H1 (cell line): ENCODE data around the gene SLC30A7. TPM values are rescaled to one million over a fixed set of nuclear protein-coding genes. Genes with fewer than 3 reads are reported as not detected.

Experiments used
- CTCF ChIA-PET: fragments of 300-600 bp; sonication (Branson Sonifier 250); formaldehyde crosslinking; loops from one replicate; lab custom pipeline; 2021; ENCODE audit not compliant: partially characterized antibody; lab: Charles Lee
- POLR2A ChIA-PET: fragments of 300-600 bp; sonication (Branson Sonifier 250); formaldehyde crosslinking; loops from one replicate; lab custom pipeline; 2021; ENCODE audit warnings: inconsistent platforms; ENCODE audit not compliant: partially characterized antibody; lab: Charles Lee
- DNase-seq, 2 experiments: peaks; one replicate each; pipeline versions ENCODE4 v3.0.0 to v3.0.0-alpha.2; 2010 to 2022; ENCODE audit warnings: low spot score in 2 of 2, low read depth in 1 of 2, mixed read lengths in 1 of 2
- FAIRE-seq: peaks from 2 replicates; lab custom pipeline; 2011; peaks lifted over from hg19 to GRCh38; lab: Jason Lieb, UNC
- H2AFZ ChIP-seq: 2 replicates; pipeline ENCODE4 v1.8.1; 2012; ENCODE audit warnings: low read length, inconsistent platforms
- H2AK5ac ChIP-seq: 2 replicates; pipeline ENCODE4 v1.6.1; 2013; ENCODE audit warnings: low read depth, low read length
- H2BK120ac ChIP-seq: replicated peaks from 2 replicates; pipeline ENCODE3; 2013; ENCODE audit warnings: low read depth, low read length, inconsistent platforms
- H2BK12ac ChIP-seq: 2 replicates; pipeline ENCODE4 v1.6.1; 2013; ENCODE audit warnings: low read depth, low read length
- H2BK15ac ChIP-seq: 2 replicates; pipeline ENCODE4 v1.6.1; 2013; ENCODE audit warnings: low read length
- H2BK20ac ChIP-seq: 2 replicates; pipeline ENCODE4 v1.6.1; 2013; ENCODE audit warnings: low read length
- H2BK5ac ChIP-seq: 2 replicates; pipeline ENCODE4 v1.6.1; 2013; ENCODE audit warnings: low read depth, low read length
- H3K14ac ChIP-seq: 2 replicates; pipeline ENCODE4 v1.6.1; 2013; ENCODE audit warnings: inconsistent platforms; ENCODE audit not compliant: insufficient read length
- H3K18ac ChIP-seq: 2 replicates; pipeline ENCODE4 v1.6.1; 2013; ENCODE audit warnings: low read length; ENCODE audit errors: extremely low read depth
- H3K23ac ChIP-seq: 2 replicates; pipeline ENCODE4 v1.6.1; 2013; ENCODE audit warnings: inconsistent platforms; ENCODE audit not compliant: insufficient read length
- H3K23me2 ChIP-seq: 2 replicates; pipeline ENCODE4 v1.6.1; 2013; ENCODE audit warnings: low read depth, low read length
- H3K27ac ChIP-seq: 2 replicates; pipeline ENCODE4 v1.6.1; 2011; ENCODE audit warnings: low read depth, low read length, inconsistent platforms
- H3K27me3 ChIP-seq, 4 experiments: replicated peaks in 1 of 4; 1 replicate in 1 of 4; 2 replicates in 3 of 4; pipeline versions ENCODE4 v1.6.1 to v1.8.1; 2011 to 2013; ENCODE audit warnings: low read length in 3 of 4, mild to moderate bottlenecking in 3 of 4, inconsistent platforms in 2 of 4, mixed read lengths in 2 of 4, moderate library complexity in 1 of 4; ENCODE audit not compliant: control insufficient read depth in 3 of 4, insufficient read depth in 3 of 4; ENCODE audit errors: extremely low read depth in 1 of 4
- H3K36me3 ChIP-seq, 4 experiments: 2 replicates each; pipeline versions ENCODE4 v1.6.1 to v1.8.1; 2011 to 2013; ENCODE audit warnings: mild to moderate bottlenecking in 4 of 4, low read length in 3 of 4, moderate library complexity in 2 of 4, control low read depth in 1 of 4, inconsistent platforms in 1 of 4; ENCODE audit not compliant: insufficient read depth in 4 of 4, control insufficient read depth in 2 of 4
- H3K4ac ChIP-seq: replicated peaks from 2 replicates; pipeline ENCODE3; 2013; ENCODE audit warnings: low read length, low read depth, mixed read lengths, inconsistent platforms; ENCODE audit not compliant: insufficient read length
- H3K4me1 ChIP-seq, 4 experiments: replicated peaks in 1 of 4; 1 replicate in 1 of 4; 2 replicates in 3 of 4; pipeline versions ENCODE4 v1.6.1 to v1.8.1; 2011 to 2013; ENCODE audit warnings: low read length in 3 of 4, inconsistent platforms in 2 of 4, mixed read lengths in 1 of 4; ENCODE audit not compliant: insufficient read depth in 4 of 4, control insufficient read depth in 3 of 4
- H3K4me2 ChIP-seq, 2 experiments: 2 replicates each; pipeline versions ENCODE4 v1.6.1 to v1.8.1; 2011 to 2013; ENCODE audit warnings: low read depth in 2 of 2, low read length in 2 of 2, control low read depth in 1 of 2, inconsistent platforms in 1 of 2, mild to moderate bottlenecking in 1 of 2; ENCODE audit not compliant: insufficient read depth in 1 of 2
- H3K4me3 ChIP-seq, 4 experiments: fragments of 200-600, 300-600 bp in 1 of 4; sonication (generic), shearing (Covaris generic), sonication (Bioruptor Twin) in 1 of 4; 2 replicates each; pipeline versions ENCODE4 v1.5.1 to v1.8.1; 2011 to 2016; ENCODE audit warnings: low read length in 4 of 4, low read depth in 3 of 4, control low read depth in 2 of 4, inconsistent platforms in 2 of 4, mild to moderate bottlenecking in 2 of 4, mixed read lengths in 1 of 4, moderate library complexity in 1 of 4; ENCODE audit not compliant: insufficient read depth in 2 of 4; ENCODE audit errors: extremely low read depth in 1 of 4
- H3K56ac ChIP-seq: replicated peaks from 2 replicates; pipeline ENCODE3; 2013; ENCODE audit warnings: low read depth, mild to moderate bottlenecking, mixed read lengths, low read length, inconsistent platforms; ENCODE audit not compliant: insufficient read length
- H3K79me1 ChIP-seq: 2 replicates; pipeline ENCODE4 v1.6.1; 2013; ENCODE audit warnings: low read depth, low read length, control low read depth
- H3K79me2 ChIP-seq, 2 experiments: 2 replicates each; pipeline versions ENCODE4 v1.6.1 to v1.8.1; 2012 to 2013; ENCODE audit warnings: low read length in 2 of 2, mild to moderate bottlenecking in 2 of 2, inconsistent platforms in 1 of 2; ENCODE audit not compliant: insufficient read depth in 2 of 2, control insufficient read depth in 1 of 2
- H3K9ac ChIP-seq, 4 experiments: replicated peaks in 1 of 4; 1 replicate in 1 of 4; 2 replicates in 3 of 4; pipeline versions ENCODE4 v1.6.1 to v1.8.1; 2011 to 2013; ENCODE audit warnings: low read depth in 3 of 4, low read length in 3 of 4, control low read depth in 2 of 4, mild to moderate bottlenecking in 2 of 4, moderate library complexity in 2 of 4, inconsistent platforms in 1 of 4; ENCODE audit errors: extremely low read depth in 1 of 4
- H3K9me3 ChIP-seq, 2 experiments: 2 replicates each; pipeline versions ENCODE4 v1.6.1 to v1.8.1; 2012 to 2013; ENCODE audit warnings: mild to moderate bottlenecking in 2 of 2, moderate library complexity in 2 of 2, control low read depth in 1 of 2, inconsistent platforms in 1 of 2, low read depth in 1 of 2, low read length in 1 of 2, mixed read lengths in 1 of 2; ENCODE audit not compliant: insufficient read depth in 2 of 2
- H4K20me1 ChIP-seq, 2 experiments: replicated peaks in 1 of 2; 2 replicates each; pipeline versions ENCODE3 to v1.8.1; 2011 to 2013; ENCODE audit warnings: inconsistent platforms in 2 of 2, low read length in 2 of 2, mild to moderate bottlenecking in 1 of 2; ENCODE audit not compliant: insufficient read depth in 2 of 2, control insufficient read depth in 1 of 2
- H4K5ac ChIP-seq: 2 replicates; pipeline ENCODE4 v1.6.1; 2013; ENCODE audit warnings: low read length, low read depth, mixed read lengths, inconsistent platforms; ENCODE audit not compliant: insufficient read length
- H4K8ac ChIP-seq: 2 replicates; pipeline ENCODE4 v1.8.0; 2013; ENCODE audit warnings: mild to moderate bottlenecking, moderate library complexity, low read length, inconsistent platforms; ENCODE audit not compliant: insufficient read depth; ENCODE audit errors: extremely low read depth
- H4K91ac ChIP-seq: replicated peaks from 2 replicates; pipeline ENCODE3; 2013; ENCODE audit warnings: low read length, mixed read lengths, inconsistent platforms; ENCODE audit not compliant: insufficient read length
- ASH2L ChIP-seq: fragments of 200-600, 300-600 bp; sonication (generic); IDR thresholded peaks from one replicate; pipeline ENCODE4 v1.7.1; 2017; ENCODE audit warnings: low read length
- CBX5 ChIP-seq: fragments of 300-800, 300-1000 bp; sonication (generic); IDR thresholded peaks from 2 replicates; pipeline ENCODE4 v1.7.1; 2016; ENCODE audit warnings: antibody characterized with exemption, low read length, low read depth
- CBX8 ChIP-seq: fragments of 300-800, 300-1000 bp; sonication (generic); IDR thresholded peaks from 2 replicates; pipeline ENCODE4 v1.7.1; 2016; ENCODE audit warnings: low read depth, low read length, borderline replicate concordance
- EGR1 ChIP-seq: IDR thresholded peaks from 2 replicates; pipeline ENCODE4 v1.6.1; 2011; ENCODE audit warnings: low read depth, low read length, borderline replicate concordance
- HDAC2 ChIP-seq, 2 experiments: fragments of 300-600 bp in 1 of 2; sonication (generic) in 1 of 2; IDR thresholded peaks; 2 replicates each; pipeline ENCODE4 v1.6.1; 2011 to 2012; ENCODE audit warnings: low read depth in 2 of 2, low read length in 2 of 2, mild to moderate bottlenecking in 2 of 2, moderate library complexity in 2 of 2, borderline replicate concordance in 1 of 2, inconsistent platforms in 1 of 2
- HDAC6 ChIP-seq: IDR thresholded peaks from one replicate; pipeline ENCODE4 v1.7.1; 2012; ENCODE audit warnings: low read depth, mild to moderate bottlenecking, inconsistent platforms, low read length, moderate library complexity
- KDM5A ChIP-seq: fragments of 200-600 bp; IDR thresholded peaks from 2 replicates; pipeline ENCODE4 v1.7.1; 2012; ENCODE audit warnings: mild to moderate bottlenecking, low read length, inconsistent platforms, mixed read lengths
- POLR2AphosphoS5 ChIP-seq: IDR thresholded peaks from 2 replicates; pipeline ENCODE4 v1.6.1; 2011; ENCODE audit warnings: low read depth, low read length
- RAD21 ChIP-seq, 2 experiments: IDR thresholded peaks in 1 of 2; conservative IDR thresholded peaks in 1 of 2; 2 replicates each; pipeline ENCODE4 v1.6.1; 2011; ENCODE audit warnings: low read depth in 2 of 2, low read length in 2 of 2, improper control_type of control experiment in 1 of 2, inconsistent platforms in 1 of 2, mild to moderate bottlenecking in 1 of 2, moderate library complexity in 1 of 2
- RXRA ChIP-seq: IDR thresholded peaks from 2 replicates; pipeline ENCODE4 v1.6.1; 2011; ENCODE audit warnings: low read depth, mild to moderate bottlenecking, low read length, moderate library complexity; ENCODE audit not compliant: insufficient read depth
- SIRT6 ChIP-seq: IDR thresholded peaks from one replicate; pipeline ENCODE4 v1.7.1; 2012; ENCODE audit warnings: low read length, inconsistent platforms
- SP4 ChIP-seq: IDR thresholded peaks from 2 replicates; pipeline ENCODE4 v1.6.1; 2012; ENCODE audit warnings: low read length, inconsistent platforms
- TAF1 ChIP-seq: IDR thresholded peaks from 2 replicates; pipeline ENCODE4 v1.6.1; 2011; ENCODE audit warnings: mild to moderate bottlenecking, low read depth, low read length
- TAF7 ChIP-seq: optimal IDR thresholded peaks from 2 replicates; pipeline ENCODE3; 2011; ENCODE audit warnings: low read depth, mild to moderate bottlenecking, inconsistent platforms, low read length, moderate library complexity, borderline replicate concordance
- TCF12 ChIP-seq: IDR thresholded peaks from 2 replicates; pipeline ENCODE4 v1.6.1; 2011; ENCODE audit warnings: low read depth, mild to moderate bottlenecking, low read length
- WGBS, 2 experiments: shearing (Covaris generic) in 1 of 2; methylation state at CpG; one replicate each; pipeline versions ENCODE4 v1.1.6 to v1.1.7; 2013 to 2015; ENCODE audit warnings: low lambda C conversion rate in 2 of 2, mixed read lengths in 2 of 2, inconsistent platforms in 1 of 2, low coverage in 1 of 2, missing lambda C conversion rate in 1 of 2; ENCODE audit not compliant: insufficient replicate concordance in 2 of 2, insufficient coverage in 1 of 2, insufficient read length in 1 of 2; ENCODE audit errors: extremely low coverage in 1 of 2, missing lambda C conversion rate in 1 of 2; 5-methylcytosine and 5-hydroxymethylcytosine counted together
- polyA plus RNA-seq, 7 experiments: library from polyadenylated mRNA; depleted of rRNA in 3 of 7; stranded (reverse) in 5 of 7; unstranded in 2 of 7; fragments of >200 nt in 5 of 7; fragments of 200-250 nt in 2 of 7; gene quantifications; 1 replicate in 5 of 7; 2 replicates in 1 of 7; 4 replicates in 1 of 7; pipeline versions ENCODE4 v1.2.1 to v1.2.3, GENCODE V29; 2011 to 2013; ENCODE audit warnings: missing spikeins in 2 of 7, mixed read lengths in 2 of 7
- total RNA-seq: library from RNA; stranded (reverse); fragmentation: NEBNext Ultra II Directional; extraction: Animal tissue kit (Norgen Biotek cat#: 25700); gene quantifications from 2 replicates; pipeline ENCODE4 v1.2.1, GENCODE V29; 2021

Gene SLC30A7
- total and polyA plus RNA-seq, 2 of the 8 experiments (the other 6 are each of a cell fraction or from before 2014, with no cell fraction given), result 5.5 to 22.1 TPM

- Histone ChIP-seq H3K79me2 (peaks cover 8 to 78% of the 10 kb centered on the region in 2 experiments), H3K27me3 (no peaks in the 10 kb centered on the region), H3K4ac (no peak overlapping the region), H2AK5ac (no peak overlapping the region), H3K27ac (no peak overlapping the region), H2BK5ac (no peak overlapping the region), H3K18ac (no peak overlapping the region), H4K91ac (no peak overlapping the region), H2BK20ac (no peak overlapping the region), H3K56ac (no peak overlapping the region), H3K79me1 (0 out of 2 replicates have a peak, but pooled peaks cover 2% of the 10 kb centered on the region), H2BK120ac (no peak overlapping the region), H3K23ac (no peak overlapping the region), H4K8ac (no peak overlapping the region), H3K9me3 (peaks cover 13 to 21% of the 10 kb centered on the region in 2 experiments), H3K4me1 (peaks cover 0 to 5% (median 0%) of the 10 kb centered on the region in 4 experiments; a peak in 2 of 7 replicates), H4K5ac (no peak overlapping the region), H3K9ac (no peak overlapping the region; a peak in 1 of 7 replicates), H3K14ac (no peak overlapping the region), H3K4me2 (peak overlapping the region; percentile 94 to 98), H4K20me1 (no peaks in the 10 kb centered on the region), H2AFZ (no peak overlapping the region), H2BK12ac (no peak overlapping the region), H2BK15ac (no peak overlapping the region), H3K36me3 (peaks cover 0 to 34% (median 8%) of the 10 kb centered on the region in 4 experiments; a peak in 3 of 8 replicates), H3K4me3 (peak overlapping the region; percentile 83 to 97 (median 91)), H3K23me2 (peaks cover 9% of the 10 kb centered on the region; the same call in 1 of the 2 replicates)
- POLR2A ChIA-PET, result interaction anchor here (0.8 to 2.3 kb wide), 3 partner anchors 60 to 761 kb away, joined by 3 to 5 read pairs (median 4); partner anchors contain the start of genes SASS6 and TRMT13
- CTCF ChIA-PET, result no interaction called here
- FAIRE-seq (no peak), DNase-seq (no peak)
- WGBS, 2 experiments, result 40% methylated on average over 2 of the region's 2 CpGs; no CpG with 5 or more reads in 1 of the 2 experiments
- TF ChIP-seq TAF7 (no peak), SP4 (no peak), HDAC6 (no peak), CBX5 (no peak), RAD21 (IDR thresholded peaks at IDR 0.05 in 1 of 2, conservative IDR thresholded peaks at IDR 0.05 in 1 of 2; ENCODE audit: low read depth in 2 of 2, low read length in 2 of 2) (no peak), HDAC2 (IDR thresholded peaks at IDR 0.05; ENCODE audit: borderline replicate concordance in 1 of 2, low read depth in 2 of 2, low read length in 2 of 2) (no peak), KDM5A (no peak), ASH2L (no peak), SIRT6 (no peak), TCF12 (no peak), TAF1 (no peak), RXRA (no peak), CBX8 (no peak), EGR1 (no peak), POLR2AphosphoS5 (no peak)
Observed at GRCh38 chr1:100893718-100894117, 2.2 kb upstream of the SLC30A7 start.
